Natural killer cell (primary cell): ENCODE measurements around the gene LRRC47. TPM values are rescaled to one million over a fixed set of nuclear protein-coding genes. Genes with fewer than 3 reads are reported as not detected.

ENCODE experiments used
- ATAC-seq, 3 donors: fragments of 150-1000 bp in 2 of 3; fragments of 200-7000 bp in 1 of 3; cut with Tn5 transposase; 1 replicate in 1 of 3; 2 replicates in 2 of 3; pipeline ENCODE4 v1.10.0; 2021; ENCODE audit warnings: mild to moderate bottlenecking in 2 of 3, moderate library complexity in 2 of 3
- DNase-seq, 2 donors: peaks; one replicate each; pipeline versions ENCODE4 v3.0.0 to v3.0.0-alpha.2; 2013 to 2021; ENCODE audit warnings: mixed read lengths in 1 of 2
- H3K27ac ChIP-seq: one replicate; pipeline ENCODE4 v1.5.1; 2013; ENCODE audit warnings: mild to moderate bottlenecking, low read length
- H3K27me3 ChIP-seq: one replicate; pipeline ENCODE4 v1.6.1; 2013; ENCODE audit warnings: low read length; ENCODE audit not compliant: control insufficient read depth, insufficient read depth
- H3K36me3 ChIP-seq: one replicate; pipeline ENCODE4 v1.6.1; 2013; ENCODE audit warnings: low read length; ENCODE audit not compliant: control insufficient read depth, insufficient read depth
- H3K4me1 ChIP-seq: one replicate; pipeline ENCODE4 v1.6.1; 2013; ENCODE audit warnings: low read length; ENCODE audit not compliant: control insufficient read depth, insufficient read depth
- H3K4me3 ChIP-seq: one replicate; pipeline ENCODE4 v1.5.1; 2013; ENCODE audit warnings: low read length
- H3K9me3 ChIP-seq: one replicate; pipeline ENCODE4 v1.6.1; 2013; ENCODE audit warnings: low read length; ENCODE audit not compliant: control insufficient read depth, insufficient read depth
- H3K27ac Mint-ChIP-seq, 2 donors: one replicate each; pipeline ENCODE4 v1.8.0; 2022; ENCODE audit warnings: mild to moderate bottlenecking in 2 of 2, mixed read lengths in 2 of 2, moderate library complexity in 1 of 2
- H3K27me3 Mint-ChIP-seq, 2 donors: one replicate each; pipeline ENCODE4 v1.8.0; 2022; ENCODE audit warnings: low read depth in 2 of 2, mixed read lengths in 2 of 2
- H3K36me3 Mint-ChIP-seq: one replicate; pipeline ENCODE4 v1.8.0; 2022; ENCODE audit warnings: mixed read lengths
- H3K4me1 Mint-ChIP-seq, 2 donors: one replicate each; pipeline ENCODE4 v1.8.0; 2022; ENCODE audit warnings: mixed read lengths in 2 of 2
- H3K4me3 Mint-ChIP-seq: one replicate; pipeline ENCODE4 v1.8.0; 2022; ENCODE audit warnings: mild to moderate bottlenecking, moderate library complexity, mixed read lengths
- H3K9me3 Mint-ChIP-seq, 2 donors: one replicate each; pipeline ENCODE4 v1.8.0; 2022; ENCODE audit warnings: mixed read lengths in 2 of 2
- WGBS: methylation state at CpG from one replicate; pipeline ENCODE4 v1.1.7; 2013; ENCODE audit warnings: missing lambda C conversion rate; ENCODE audit not compliant: insufficient coverage; 5-methylcytosine and 5-hydroxymethylcytosine counted together
- intact Hi-C: fragments of 100-400 bp; cut with micrococcal nuclease; formaldehyde crosslinking; loops from one replicate; pipeline ENCODE4 v1.14.2; 2022
- total RNA-seq, 4 donors: library from RNA; stranded (reverse); fragments of 120-200 nt in 1 of 4; gene quantifications; one replicate each; pipeline versions ENCODE4 v1.2.3 to v1.2.4, GENCODE V29; 2013 to 2022
- TF ChIP-seq, protein P1 (sequence below): fragments of 200-600 bp; IDR thresholded peaks from one replicate; pipeline ENCODE4 v1.8.0; 2022; ENCODE audit warnings: antibody characterized with exemption

The LRRC47 gene
- total RNA-seq, 3 donors from 2014 or later (not counting 1 experiment from before 2014, with no cell fraction given), result 33.5 to 49.8 (median 45.2) TPM

DNA sequence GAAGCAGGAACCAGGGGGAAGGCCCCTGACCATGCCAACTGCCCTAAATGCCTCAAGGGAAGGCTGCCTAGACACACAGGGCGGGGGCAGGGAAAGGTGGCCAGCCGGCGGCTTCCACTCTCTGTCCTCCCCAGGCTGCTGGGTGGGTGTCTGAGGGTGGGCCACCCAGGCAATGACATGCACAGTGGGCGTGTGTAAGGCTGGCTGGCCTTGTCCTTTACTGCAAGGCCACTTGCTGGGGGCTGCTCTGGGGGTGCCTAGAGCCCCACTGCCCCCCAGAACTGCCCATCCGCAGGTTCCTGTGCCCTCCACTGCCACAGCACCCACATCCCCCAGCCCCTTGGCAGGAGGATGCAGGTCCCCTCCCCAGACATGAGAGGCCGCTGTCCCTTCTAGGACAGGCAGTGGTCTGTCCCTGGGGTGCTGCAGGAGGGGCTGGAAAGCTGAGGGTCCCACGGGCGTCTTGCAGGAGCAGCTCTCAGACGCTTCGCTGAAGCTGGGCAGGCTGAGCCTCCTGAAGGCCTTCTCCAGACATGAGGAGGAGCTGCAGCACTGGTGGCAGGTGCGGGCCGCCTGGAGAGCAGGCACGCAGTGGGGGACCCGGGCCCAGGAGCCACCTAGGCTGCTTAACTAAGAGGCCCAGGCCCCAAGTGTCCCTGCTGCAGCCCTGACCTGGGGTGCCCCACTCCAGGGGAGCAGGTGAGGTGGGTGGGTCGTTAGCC lies 34.0 kb downstream of the LRRC47 start:
- no peaks in the 10 kb centered on the region for H3K9me3 ChIP-seq
- H3K27me3 Mint-ChIP-seq, result peaks cover 5 to 30% of the 10 kb centered on the region in 2 donors
- H3K27ac ChIP-seq, result no peak overlapping the region
- intact Hi-C loops, result no loop called here
- 82% methylated on average over 15 of the region's 15 CpGs for WGBS
- ATAC-seq (no peak), DNase-seq (no peak)
- no peaks in the 10 kb centered on the region for H3K36me3 Mint-ChIP-seq
- no peak overlapping the region for H3K27ac Mint-ChIP-seq
- H3K4me1 ChIP-seq, result no peaks in the 10 kb centered on the region
- no peak overlapping the region for H3K4me3 Mint-ChIP-seq
- no peaks in the 10 kb centered on the region for H3K4me1 Mint-ChIP-seq
- peaks cover 0 to 3% of the 10 kb centered on the region in 2 donors for H3K9me3 Mint-ChIP-seq
- no peaks in the 10 kb centered on the region for H3K27me3 ChIP-seq
- no peak overlapping the region for H3K4me3 ChIP-seq
- H3K36me3 ChIP-seq, result no peaks in the 10 kb centered on the region
- TF ChIP-seq, protein P1, sequence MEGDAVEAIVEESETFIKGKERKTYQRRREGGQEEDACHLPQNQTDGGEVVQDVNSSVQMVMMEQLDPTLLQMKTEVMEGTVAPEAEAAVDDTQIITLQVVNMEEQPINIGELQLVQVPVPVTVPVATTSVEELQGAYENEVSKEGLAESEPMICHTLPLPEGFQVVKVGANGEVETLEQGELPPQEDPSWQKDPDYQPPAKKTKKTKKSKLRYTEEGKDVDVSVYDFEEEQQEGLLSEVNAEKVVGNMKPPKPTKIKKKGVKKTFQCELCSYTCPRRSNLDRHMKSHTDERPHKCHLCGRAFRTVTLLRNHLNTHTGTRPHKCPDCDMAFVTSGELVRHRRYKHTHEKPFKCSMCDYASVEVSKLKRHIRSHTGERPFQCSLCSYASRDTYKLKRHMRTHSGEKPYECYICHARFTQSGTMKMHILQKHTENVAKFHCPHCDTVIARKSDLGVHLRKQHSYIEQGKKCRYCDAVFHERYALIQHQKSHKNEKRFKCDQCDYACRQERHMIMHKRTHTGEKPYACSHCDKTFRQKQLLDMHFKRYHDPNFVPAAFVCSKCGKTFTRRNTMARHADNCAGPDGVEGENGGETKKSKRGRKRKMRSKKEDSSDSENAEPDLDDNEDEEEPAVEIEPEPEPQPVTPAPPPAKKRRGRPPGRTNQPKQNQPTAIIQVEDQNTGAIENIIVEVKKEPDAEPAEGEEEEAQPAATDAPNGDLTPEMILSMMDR, result no peak

GRCh38 chr1:3761296-3762010 lies 34.8 kb downstream of the LRRC47 start:
- H3K27me3 ChIP-seq, result no peaks in the 10 kb centered on the region
- Mint-ChIP-seq H3K4me1 (no peaks in the 10 kb centered on the region), H3K36me3 (no peaks in the 10 kb centered on the region), H3K9me3 (peaks cover 0 to 3% of the 10 kb centered on the region in 2 donors), H3K4me3 (no peak overlapping the region), H3K27me3 (peaks cover 5 to 29% of the 10 kb centered on the region in 2 donors), H3K27ac (no peak overlapping the region)
- WGBS, result 90% methylated on average over 16 of the region's 17 CpGs
- ATAC-seq, result no peak
- H3K36me3 ChIP-seq, result no peaks in the 10 kb centered on the region
- TF ChIP-seq, protein P1, result no peak
- H3K9me3 ChIP-seq, result no peaks in the 10 kb centered on the region
- intact Hi-C loops, result no loop called here
- DNase-seq, result no peak
- no peak overlapping the region for H3K27ac ChIP-seq
- H3K4me3 ChIP-seq, result no peak overlapping the region
- no peaks in the 10 kb centered on the region for H3K4me1 ChIP-seq

GRCh38 chr1:3759796-3760195 lies 36.5 kb downstream of the LRRC47 start:
- Mint-ChIP-seq H3K27ac (no peak overlapping the region), H3K9me3 (peaks cover 0 to 3% of the 10 kb centered on the region in 2 donors), H3K4me1 (no peaks in the 10 kb centered on the region), H3K36me3 (no peaks in the 10 kb centered on the region), H3K4me3 (no peak overlapping the region), H3K27me3 (peaks cover 2 to 18% of the 10 kb centered on the region in 2 donors)
- no peaks in the 10 kb centered on the region for H3K27me3 ChIP-seq
- ATAC-seq (no peak), DNase-seq (no peak)
- WGBS, result 74% methylated on average over 6 of the region's 6 CpGs
- no peak overlapping the region for H3K4me3 ChIP-seq
- H3K9me3 ChIP-seq, result no peaks in the 10 kb centered on the region
- H3K36me3 ChIP-seq, result no peaks in the 10 kb centered on the region
- intact Hi-C loops, result no loop called here
- TF ChIP-seq, protein P1, result no peak
- H3K27ac ChIP-seq, result no peak overlapping the region
- H3K4me1 ChIP-seq, result no peaks in the 10 kb centered on the region
